SH-SY5Y (cell line): ENCODE measurements around the gene PTHLH.

Experiments
- GATA2 ChIP-seq: IDR thresholded peaks from 2 replicates; pipeline ENCODE4 v1.6.1; 2011; ENCODE audit warnings: mild to moderate bottlenecking, low read depth, low read length
- GATA3 ChIP-seq: IDR thresholded peaks from 2 replicates; pipeline ENCODE4 v1.6.1; 2011; ENCODE audit warnings: low read depth, mild to moderate bottlenecking, low read length, moderate library complexity

DNA sequence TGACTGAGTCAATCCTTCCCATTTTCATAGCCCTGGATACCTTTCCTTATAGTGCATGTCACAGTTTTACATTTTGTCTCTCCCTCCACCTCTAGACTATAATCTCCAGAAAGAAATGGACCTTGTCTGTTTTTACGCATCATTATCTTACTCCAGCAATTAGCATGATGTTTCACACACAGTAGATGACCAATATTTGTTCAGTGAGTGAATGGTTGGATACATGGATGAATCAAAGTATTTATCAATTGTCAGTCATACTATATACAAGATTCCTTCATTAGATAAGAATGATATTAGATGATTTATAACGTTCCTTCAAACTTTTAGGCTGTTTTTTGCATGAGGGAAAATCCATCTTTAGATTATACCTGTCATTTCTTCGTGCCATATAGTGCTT is 61.1 kb downstream of the PTHLH start:
- TF ChIP-seq GATA2 (no peak), GATA3 (no peak)
